Neural progenitor cell (in vitro differentiated cells): ENCODE measurements around the gene TCHP. TPM values are rescaled to one million over a fixed set of nuclear protein-coding genes. Genes with fewer than 3 reads are reported as not detected.

Source experiments
- DNase-seq: peaks from one replicate; pipeline ENCODE4 v3.0.0-alpha.2; 2016; ENCODE audit warnings: low spot score
- H2AFZ ChIP-seq: fragments of 200-600 bp; sonication (generic); replicated peaks from 2 replicates; pipeline ENCODE4 v1.6.1; 2016; ENCODE audit warnings: antibody characterized with exemption
- H3F3A ChIP-seq: fragments of 200-600 bp; sonication (generic); 2 replicates; pipeline ENCODE4 v1.6.1; 2016; ENCODE audit warnings: antibody characterized with exemption, low read depth
- H3K27ac ChIP-seq: fragments of 200-600 bp; sonication (generic); 2 replicates; pipeline ENCODE4 v1.5.1; 2016; ENCODE audit warnings: mild to moderate bottlenecking
- H3K27me3 ChIP-seq: fragments of 200-600 bp; sonication (generic); 2 replicates; pipeline ENCODE4 v1.6.1; 2016; ENCODE audit warnings: mild to moderate bottlenecking, moderate library complexity
- H3K36me3 ChIP-seq: fragments of 200-600 bp; sonication (generic); 2 replicates; pipeline ENCODE4 v1.5.1; 2016
- H3K4me1 ChIP-seq: fragments of 200-600 bp; sonication (generic); 2 replicates; pipeline ENCODE4 v1.6.1; 2016; ENCODE audit warnings: mixed run types
- H3K4me2 ChIP-seq: fragments of 200-600 bp; sonication (generic); 2 replicates; pipeline ENCODE4 v1.6.1; 2016
- H3K4me3 ChIP-seq: fragments of 200-600 bp; sonication (generic); 2 replicates; pipeline ENCODE4 v1.5.1; 2016
- H3K79me2 ChIP-seq: fragments of 200-600 bp; sonication (generic); 2 replicates; pipeline ENCODE4 v1.6.1; 2016; ENCODE audit warnings: low read depth
- H3K9ac ChIP-seq: fragments of 200-600 bp; sonication (generic); 2 replicates; pipeline ENCODE4 v1.6.1; 2016
- H3K9me3 ChIP-seq: fragments of 200-600 bp; sonication (generic); 2 replicates; pipeline ENCODE4 v1.5.1; 2016; ENCODE audit warnings: low read depth
- H4K20me1 ChIP-seq: fragments of 200-600 bp; sonication (generic); 2 replicates; pipeline ENCODE4 v1.6.1; 2016; ENCODE audit warnings: low read depth
- H3K27ac Mint-ChIP-seq: 3 replicates; pipeline ENCODE4 v1.8.0; 2021; ENCODE audit warnings: mixed read lengths
- H3K27me3 Mint-ChIP-seq: 2 replicates; pipeline ENCODE4 v1.8.0; 2022; ENCODE audit warnings: low read depth, mild to moderate bottlenecking, inconsistent platforms, moderate library complexity, mixed read lengths; ENCODE audit not compliant: insufficient read depth
- H3K36me3 Mint-ChIP-seq: 3 replicates; pipeline ENCODE4 v1.8.0; 2021; ENCODE audit warnings: mixed read lengths
- H3K4me1 Mint-ChIP-seq: 3 replicates; pipeline ENCODE4 v1.8.0; 2021; ENCODE audit warnings: mixed read lengths
- H3K4me3 Mint-ChIP-seq: 3 replicates; pipeline ENCODE4 v1.8.0; 2021; ENCODE audit warnings: mild to moderate bottlenecking, moderate library complexity, mixed read lengths
- H3K9me3 Mint-ChIP-seq: 3 replicates; pipeline ENCODE4 v1.8.0; 2020; ENCODE audit warnings: mixed read lengths
- CTCF ChIP-seq: fragments of 200-600 bp; sonication (generic); IDR thresholded peaks from 2 replicates; pipeline ENCODE4 v1.5.1; 2017; ENCODE audit warnings: antibody characterized with exemption, mild to moderate bottlenecking
- EZH2 ChIP-seq: fragments of 200-600 bp; sonication (generic); IDR thresholded peaks from 2 replicates; pipeline ENCODE4 v1.6.1; 2017; ENCODE audit warnings: antibody characterized with exemption, mild to moderate bottlenecking, moderate library complexity
- EZH2phosphoT487 ChIP-seq: fragments of 200-600 bp; sonication (generic); IDR thresholded peaks from 2 replicates; pipeline ENCODE4 v1.6.1; 2017; ENCODE audit warnings: antibody characterized with exemption
- total RNA-seq: library from RNA; depleted of rRNA; stranded (reverse); fragments of >200 nt; gene quantifications from 2 replicates; pipeline ENCODE4 v1.2.3, GENCODE V29; 2015; ENCODE audit warnings: low replicate concordance

The TCHP gene
- total RNA-seq, 1 donor from 2014 or later = 15.2 TPM

- H3K4me2 ChIP-seq = no peak overlapping the region
- H2AFZ ChIP-seq = no peak overlapping the region
- H3K79me2 ChIP-seq = no peaks in the 10 kb centered on the region
- no peaks in the 10 kb centered on the region for H3K27me3 ChIP-seq
- H3K36me3 Mint-ChIP-seq = peaks cover 13% of the 10 kb centered on the region
- no peak for TF ChIP-seq EZH2
- TF ChIP-seq EZH2phosphoT487 = no peak
- no peak for TF ChIP-seq CTCF
- no peaks in the 10 kb centered on the region for H3K9me3 Mint-ChIP-seq
- no peak overlapping the region for H3K9ac ChIP-seq
- H3K36me3 ChIP-seq = no peaks in the 10 kb centered on the region
- no peaks in the 10 kb centered on the region for H4K20me1 ChIP-seq
- DNase-seq = no peak
- H3K4me3 ChIP-seq = no peak overlapping the region
- no peak overlapping the region for H3K27ac Mint-ChIP-seq
- peaks cover 5% of the 10 kb centered on the region for H3K27me3 Mint-ChIP-seq
- no peak overlapping the region for H3K27ac ChIP-seq
- H3K9me3 ChIP-seq = no peaks in the 10 kb centered on the region
- H3K4me1 Mint-ChIP-seq = peaks cover 7% of the 10 kb centered on the region
- H3F3A ChIP-seq = no peaks in the 10 kb centered on the region
- no peak overlapping the region for H3K4me3 Mint-ChIP-seq
- no peaks in the 10 kb centered on the region for H3K4me1 ChIP-seq
These were observed 23.6 kb downstream of the TCHP start for GRCh38 chr12:109923481-109924245.

- H3K36me3 Mint-ChIP-seq = peaks cover 8% of the 10 kb centered on the region
- no peaks in the 10 kb centered on the region for H3F3A ChIP-seq
- H3K79me2 ChIP-seq = no peaks in the 10 kb centered on the region
- H3K4me3 Mint-ChIP-seq = no peak overlapping the region
- H3K4me3 ChIP-seq = no peak overlapping the region
- peak overlapping the region; percentile 12 for H3K27ac Mint-ChIP-seq
- H3K4me1 ChIP-seq = no peaks in the 10 kb centered on the region
- H3K9me3 Mint-ChIP-seq = no peaks in the 10 kb centered on the region
- no peaks in the 10 kb centered on the region for H3K36me3 ChIP-seq
- no peaks in the 10 kb centered on the region for H3K27me3 ChIP-seq
- H3K27me3 Mint-ChIP-seq = peaks cover 5% of the 10 kb centered on the region
- peak; percentile 10 for DNase-seq
- H3K27ac ChIP-seq = no peak overlapping the region
- no peaks in the 10 kb centered on the region for H3K9me3 ChIP-seq
- TF ChIP-seq EZH2phosphoT487 (no peak), EZH2 (no peak)
- no peaks in the 10 kb centered on the region for H4K20me1 ChIP-seq
- H3K4me1 Mint-ChIP-seq = peaks cover 7% of the 10 kb centered on the region
- no peak overlapping the region for H2AFZ ChIP-seq
- no peak overlapping the region for H3K4me2 ChIP-seq
- no peak overlapping the region for H3K9ac ChIP-seq
These were observed 25.2 kb downstream of the TCHP start for GRCh38 chr12:109925185-109925840.

GRCh38 chr12:109926016-109926415, 25.9 kb downstream of the TCHP start:
- no peak for DNase-seq
- no peak overlapping the region for H2AFZ ChIP-seq
- no peak overlapping the region for H3K27ac ChIP-seq
- no peaks in the 10 kb centered on the region for H3F3A ChIP-seq
- peaks cover 7% of the 10 kb centered on the region for H3K4me1 Mint-ChIP-seq
- H3K4me1 ChIP-seq = no peaks in the 10 kb centered on the region
- H3K9me3 ChIP-seq = no peaks in the 10 kb centered on the region
- H3K9me3 Mint-ChIP-seq = no peaks in the 10 kb centered on the region
- H4K20me1 ChIP-seq = no peaks in the 10 kb centered on the region
- no peaks in the 10 kb centered on the region for H3K79me2 ChIP-seq
- no peak overlapping the region for H3K4me3 Mint-ChIP-seq
- H3K9ac ChIP-seq = no peak overlapping the region
- no peaks in the 10 kb centered on the region for H3K27me3 ChIP-seq
- no peak overlapping the region for H3K4me2 ChIP-seq
- no peaks in the 10 kb centered on the region for H3K36me3 ChIP-seq
- H3K4me3 ChIP-seq = no peak overlapping the region
- H3K27ac Mint-ChIP-seq = no peak overlapping the region
- no peak for TF ChIP-seq EZH2
- no peak for TF ChIP-seq CTCF
- no peak for TF ChIP-seq EZH2phosphoT487
- peaks cover 5% of the 10 kb centered on the region for H3K27me3 Mint-ChIP-seq
- H3K36me3 Mint-ChIP-seq = peaks cover 8% of the 10 kb centered on the region
